Glutamatergic neuron (in vitro differentiated cells): ENCODE data around the gene RAP1GAP. TPM values are rescaled to one million over a fixed set of nuclear protein-coding genes. Genes with fewer than 3 reads are reported as not detected.

Experiments
- DNase-seq: peaks from one replicate; pipeline ENCODE4 v3.0.0; 2022
- H3K27ac Mint-ChIP-seq: one replicate; pipeline ENCODE4 v1.8.0; 2020; ENCODE audit warnings: mild to moderate bottlenecking, mixed read lengths, inconsistent platforms; ENCODE audit not compliant: unreplicated experiment
- H3K27me3 Mint-ChIP-seq: one replicate; pipeline ENCODE4 v1.8.0; 2020; ENCODE audit warnings: mild to moderate bottlenecking, moderate library complexity, mixed read lengths, inconsistent platforms; ENCODE audit not compliant: unreplicated experiment
- H3K36me3 Mint-ChIP-seq: one replicate; pipeline ENCODE4 v1.8.0; 2020; ENCODE audit warnings: mild to moderate bottlenecking, mixed read lengths, inconsistent platforms; ENCODE audit not compliant: unreplicated experiment
- H3K4me1 Mint-ChIP-seq: one replicate; pipeline ENCODE4 v1.8.0; 2020; ENCODE audit warnings: mild to moderate bottlenecking, low read depth, mixed read lengths, inconsistent platforms; ENCODE audit not compliant: unreplicated experiment
- H3K4me3 Mint-ChIP-seq: one replicate; pipeline ENCODE4 v1.8.0; 2020; ENCODE audit warnings: mild to moderate bottlenecking, mixed read lengths, inconsistent platforms; ENCODE audit not compliant: unreplicated experiment
- H3K9me3 Mint-ChIP-seq: one replicate; pipeline ENCODE4 v1.8.0; 2020; ENCODE audit warnings: mild to moderate bottlenecking, moderate library complexity, mixed read lengths, inconsistent platforms; ENCODE audit not compliant: unreplicated experiment
- total RNA-seq: library from RNA; stranded (reverse); fragmentation: NEBNext Ultra II Directional; extraction: Animal tissue kit (Norgen Biotek cat#: 25700); gene quantifications from one replicate; pipeline ENCODE4 v1.2.1, GENCODE V29; 2021; ENCODE audit not compliant: unreplicated experiment
- TF ChIP-seq, protein P1 (sequence below): fragments of 200-600 bp; sonication (generic); IDR thresholded peaks from one replicate; pipeline ENCODE4 v1.5.0; 2021; ENCODE audit not compliant: partially characterized antibody, unreplicated experiment

The RAP1GAP gene
- total RNA-seq, 1 donor from 2014 or later = 4.8 TPM

DNA sequence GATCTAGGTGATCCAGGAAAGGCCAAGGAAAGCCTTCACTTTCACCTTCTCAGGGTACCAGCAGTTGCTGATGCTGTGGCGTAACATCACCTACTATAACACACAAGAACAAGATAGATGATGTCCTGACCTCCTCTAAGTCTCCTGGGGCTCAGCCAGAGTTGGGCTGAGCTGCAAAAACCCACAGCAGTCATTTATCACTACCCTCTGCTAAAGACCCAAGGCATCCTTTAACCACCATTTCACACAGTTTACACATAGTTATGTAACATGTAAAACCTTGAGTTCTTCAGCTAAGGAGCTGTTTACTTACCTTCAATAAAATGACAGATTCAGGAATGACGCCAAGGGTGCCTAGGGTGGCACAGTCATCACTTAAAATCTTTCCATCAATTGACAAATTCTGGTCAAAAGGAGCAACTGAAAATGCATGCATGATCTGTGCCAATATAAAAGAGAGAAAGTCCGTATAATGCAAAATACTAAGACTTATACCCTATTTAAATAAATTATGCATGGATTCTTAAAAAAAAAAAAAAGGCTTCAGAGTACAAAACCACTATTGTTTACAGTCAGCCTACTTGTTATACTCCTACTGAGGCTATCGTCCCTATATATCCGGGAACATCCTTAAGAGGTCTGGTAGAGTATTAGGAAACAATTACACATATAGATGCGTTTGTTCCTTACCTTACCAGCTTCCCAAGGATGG lies 20.7 kb upstream of the RAP1GAP start:
- Mint-ChIP-seq H3K36me3 (peaks cover 8% of the 10 kb centered on the region), H3K9me3 (peaks cover 2% of the 10 kb centered on the region)

DNA sequence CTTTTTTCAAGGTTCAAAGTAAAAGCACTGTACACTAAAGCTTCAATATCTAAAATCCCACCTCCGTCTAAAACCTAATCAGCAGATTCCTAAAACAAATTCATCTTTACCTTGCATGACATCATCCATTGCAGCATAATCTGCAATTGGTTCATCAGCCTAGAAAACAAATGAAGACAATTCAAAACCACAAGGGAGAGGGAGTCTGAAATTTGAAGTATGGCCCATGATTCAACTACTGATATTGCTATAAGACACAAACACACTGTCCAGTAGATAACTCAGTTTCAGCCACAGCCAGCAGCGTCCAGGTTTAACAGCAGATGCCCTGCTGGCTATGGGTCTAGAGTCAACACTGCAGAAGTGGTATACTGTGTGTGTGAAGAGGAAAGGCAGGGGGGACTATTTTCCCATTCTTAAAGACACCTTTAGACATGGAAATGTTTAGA lies 17.9 kb upstream of the RAP1GAP start:
- no peak for DNase-seq
- Mint-ChIP-seq H3K9me3 (peaks cover 5% of the 10 kb centered on the region), H3K27ac (no peak overlapping the region), H3K4me3 (no peak overlapping the region), H3K27me3 (peaks cover 2% of the 10 kb centered on the region), H3K4me1 (no peaks in the 10 kb centered on the region), H3K36me3 (peaks cover 15% of the 10 kb centered on the region)
- TF ChIP-seq, protein P1, sequence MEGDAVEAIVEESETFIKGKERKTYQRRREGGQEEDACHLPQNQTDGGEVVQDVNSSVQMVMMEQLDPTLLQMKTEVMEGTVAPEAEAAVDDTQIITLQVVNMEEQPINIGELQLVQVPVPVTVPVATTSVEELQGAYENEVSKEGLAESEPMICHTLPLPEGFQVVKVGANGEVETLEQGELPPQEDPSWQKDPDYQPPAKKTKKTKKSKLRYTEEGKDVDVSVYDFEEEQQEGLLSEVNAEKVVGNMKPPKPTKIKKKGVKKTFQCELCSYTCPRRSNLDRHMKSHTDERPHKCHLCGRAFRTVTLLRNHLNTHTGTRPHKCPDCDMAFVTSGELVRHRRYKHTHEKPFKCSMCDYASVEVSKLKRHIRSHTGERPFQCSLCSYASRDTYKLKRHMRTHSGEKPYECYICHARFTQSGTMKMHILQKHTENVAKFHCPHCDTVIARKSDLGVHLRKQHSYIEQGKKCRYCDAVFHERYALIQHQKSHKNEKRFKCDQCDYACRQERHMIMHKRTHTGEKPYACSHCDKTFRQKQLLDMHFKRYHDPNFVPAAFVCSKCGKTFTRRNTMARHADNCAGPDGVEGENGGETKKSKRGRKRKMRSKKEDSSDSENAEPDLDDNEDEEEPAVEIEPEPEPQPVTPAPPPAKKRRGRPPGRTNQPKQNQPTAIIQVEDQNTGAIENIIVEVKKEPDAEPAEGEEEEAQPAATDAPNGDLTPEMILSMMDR = no peak

More for the DNA sequence above, 20.7 kb upstream of the RAP1GAP start:
- Mint-ChIP-seq H3K4me3 (no peak overlapping the region), H3K27me3 (no peaks in the 10 kb centered on the region), H3K4me1 (no peaks in the 10 kb centered on the region), H3K27ac (no peak overlapping the region)
- DNase-seq = no peak
- TF ChIP-seq, protein P1 = no peak

DNA sequence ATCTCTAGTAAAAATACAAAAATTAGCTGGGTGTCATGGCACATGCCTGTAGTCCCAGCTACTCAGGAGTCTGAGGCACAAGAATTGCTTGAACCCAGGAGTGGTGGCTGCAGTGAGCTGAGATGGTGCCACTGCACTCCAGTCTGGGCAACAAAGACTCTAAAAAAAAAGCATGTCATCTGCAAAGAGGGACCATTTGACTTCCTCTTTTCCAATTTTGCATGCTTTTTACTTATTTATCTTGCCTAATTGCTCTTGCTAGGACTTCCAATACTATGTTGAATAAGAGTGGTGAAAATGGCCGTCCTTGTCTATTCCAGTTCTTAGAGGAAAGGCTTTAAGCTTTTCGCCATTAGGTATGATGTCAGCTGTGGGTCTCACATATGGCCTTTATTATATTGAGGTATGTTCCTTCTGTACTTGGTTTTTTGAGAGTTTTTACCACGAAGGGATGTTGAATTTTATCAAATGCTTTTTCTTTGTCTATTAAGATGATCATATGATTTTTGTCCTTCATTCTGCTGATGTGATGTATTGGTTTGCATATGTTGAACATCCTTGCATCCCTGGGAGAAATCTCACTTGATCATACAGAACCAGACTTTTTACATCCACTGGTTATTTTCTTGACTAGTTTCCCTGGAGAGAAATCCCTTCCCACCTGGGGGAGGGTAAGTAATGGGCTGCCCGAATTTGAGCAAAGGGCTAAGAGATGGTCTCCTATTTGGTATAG lies 17.0 kb upstream of the RAP1GAP start:
- Mint-ChIP-seq H3K27ac (no peak overlapping the region), H3K27me3 (peaks cover 4% of the 10 kb centered on the region), H3K4me1 (no peaks in the 10 kb centered on the region), H3K36me3 (peaks cover 15% of the 10 kb centered on the region), H3K9me3 (peaks cover 5% of the 10 kb centered on the region), H3K4me3 (no peak overlapping the region)
- DNase-seq = no peak
- TF ChIP-seq, protein P1 = no peak

DNA sequence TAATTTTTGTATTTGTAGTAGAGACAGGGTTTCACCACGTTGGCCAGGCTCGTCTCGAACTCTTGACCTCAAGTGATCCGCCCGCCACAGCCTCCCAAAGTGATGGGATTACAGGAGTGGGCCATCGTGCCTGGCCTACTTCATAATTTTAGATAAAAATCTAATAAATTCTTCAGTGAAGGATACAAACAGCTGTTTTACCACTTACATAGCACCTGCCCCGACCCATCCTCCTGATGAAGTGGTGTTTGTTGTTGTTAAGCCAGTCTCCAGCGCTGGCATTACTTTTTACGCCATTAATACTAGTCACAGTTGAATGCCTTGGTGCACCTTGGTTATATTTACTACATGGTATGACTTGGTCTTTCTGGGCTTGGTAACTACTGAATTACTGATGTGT lies 12.3 kb upstream of the RAP1GAP start:
- H3K4me3 Mint-ChIP-seq = no peak overlapping the region
- TF ChIP-seq, protein P1 = no peak

DNA sequence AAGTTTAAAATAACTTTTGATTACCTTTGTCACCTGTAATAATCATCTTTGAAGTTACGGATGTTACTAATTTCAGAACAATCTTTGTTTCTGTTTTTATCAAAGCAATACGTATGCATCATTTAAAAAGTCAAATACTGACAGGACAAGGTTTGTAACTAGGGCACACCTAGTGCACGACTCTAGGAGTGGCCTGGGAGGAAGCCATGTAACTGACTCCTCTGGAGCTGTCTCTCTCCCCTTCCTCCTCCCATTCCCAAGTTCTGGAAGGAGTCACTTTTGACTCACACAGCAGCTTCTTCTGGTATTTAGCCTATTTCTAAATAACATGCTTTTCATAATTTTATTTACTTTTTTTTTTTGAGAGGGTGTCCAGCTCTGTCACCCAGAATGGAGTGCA lies 11.8 kb upstream of the RAP1GAP start:
- Mint-ChIP-seq H3K27ac (peak overlapping the region; percentile 15), H3K4me3 (no peak overlapping the region), H3K27me3 (peaks cover 6% of the 10 kb centered on the region), H3K36me3 (peaks cover 10% of the 10 kb centered on the region), H3K9me3 (peaks cover 5% of the 10 kb centered on the region), H3K4me1 (peaks cover 5% of the 10 kb centered on the region)
- no peak for DNase-seq
- TF ChIP-seq, protein P1 = no peak

More for the DNA sequence above, 12.3 kb upstream of the RAP1GAP start:
- Mint-ChIP-seq H3K27ac (no peak overlapping the region), H3K36me3 (peaks cover 14% of the 10 kb centered on the region), H3K27me3 (peaks cover 6% of the 10 kb centered on the region), H3K9me3 (peaks cover 5% of the 10 kb centered on the region), H3K4me1 (peaks cover 5% of the 10 kb centered on the region)
- no peak for DNase-seq
